IMR-90 (cell line): ENCODE measurements around the gene KLHL28. TPM values are rescaled to one million over a fixed set of nuclear protein-coding genes. Genes with fewer than 3 reads are reported as not detected.

Experiments
- ATAC-seq: fragments of 200-7000 bp; cut with Tn5 transposase; 2 replicates; pipeline ENCODE4 v1.9.1; 2020; ENCODE audit warnings: low read depth, mild to moderate bottlenecking, moderate library complexity
- BruUV-seq: library from RNA; stranded (reverse); fragments of 400-500 nt; replicated peaks from 2 replicates; lab custom pipeline; 2021; lab: Mats Ljungman, UMichigan
- CTCF ChIA-PET: fragments of 300-600 bp; formaldehyde crosslinking; extraction: SDS; loops from one replicate; lab custom pipeline; 2021; ENCODE audit warnings: antibody characterized with exemption; lab: Yijun Ruan, JAX
- POLR2A ChIA-PET: fragments of 300-600 bp; sonication (Branson Sonifier 250); formaldehyde crosslinking; loops from one replicate; lab custom pipeline; 2022; ENCODE audit warnings: antibody characterized with exemption; ENCODE audit not compliant: unreplicated experiment; lab: Charles Lee
- DNase-seq: peaks from one replicate; pipeline ENCODE4 v3.0.0; 2013
- H2AFZ ChIP-seq: replicated peaks from 2 replicates; pipeline ENCODE3; 2013; ENCODE audit warnings: low read length, mild to moderate bottlenecking; ENCODE audit not compliant: poor library complexity
- H2AK5ac ChIP-seq: 2 replicates; pipeline ENCODE4 v1.6.1; 2013; ENCODE audit warnings: low read depth, low read length, inconsistent platforms
- H2AK9ac ChIP-seq: replicated peaks from 2 replicates; pipeline ENCODE3; 2013; ENCODE audit warnings: mild to moderate bottlenecking, low read depth, low read length, moderate library complexity; ENCODE audit not compliant: poor library complexity
- H2BK120ac ChIP-seq: 2 replicates; pipeline ENCODE4 v1.6.1; 2013; ENCODE audit warnings: low read depth, low read length, inconsistent platforms
- H2BK15ac ChIP-seq: 3 replicates; pipeline ENCODE4 v1.6.1; 2013; ENCODE audit warnings: low read depth, low read length, inconsistent platforms
- H2BK20ac ChIP-seq: 2 replicates; pipeline ENCODE4 v1.6.1; 2013; ENCODE audit warnings: low read depth, mild to moderate bottlenecking, inconsistent platforms, low read length, moderate library complexity
- H2BK5ac ChIP-seq: 2 replicates; pipeline ENCODE4 v1.6.1; 2013; ENCODE audit warnings: mild to moderate bottlenecking, low read depth, low read length, inconsistent platforms; ENCODE audit not compliant: poor library complexity, severe bottlenecking
- H3K14ac ChIP-seq: replicated peaks from 2 replicates; pipeline ENCODE4 v1.6.1; 2013; ENCODE audit warnings: low read depth, low read length, inconsistent platforms
- H3K18ac ChIP-seq: 2 replicates; pipeline ENCODE4 v1.6.1; 2013; ENCODE audit warnings: low read depth, low read length, control low read depth
- H3K23ac ChIP-seq: 2 replicates; pipeline ENCODE4 v1.6.1; 2013; ENCODE audit warnings: low read depth, low read length, inconsistent platforms
- H3K27ac ChIP-seq: 2 replicates; pipeline ENCODE4 v1.5.1; 2013; ENCODE audit warnings: mild to moderate bottlenecking, control low read depth, low read length; ENCODE audit not compliant: insufficient read depth
- H3K27me3 ChIP-seq: 2 replicates; pipeline ENCODE4 v1.6.1; 2013; ENCODE audit warnings: low read length; ENCODE audit not compliant: control insufficient read depth, insufficient read depth
- H3K36me3 ChIP-seq: 2 replicates; pipeline ENCODE4 v1.6.1; 2013; ENCODE audit warnings: low read length, mixed read lengths; ENCODE audit not compliant: control insufficient read depth, insufficient read depth
- H3K4ac ChIP-seq: 2 replicates; pipeline ENCODE4 v1.6.1; 2013; ENCODE audit warnings: low read depth, low read length, inconsistent platforms
- H3K4me1 ChIP-seq: 2 replicates; pipeline ENCODE4 v1.6.1; 2013; ENCODE audit warnings: low read length, mixed read lengths; ENCODE audit not compliant: control insufficient read depth, insufficient read depth
- H3K4me2 ChIP-seq: 2 replicates; pipeline ENCODE4 v1.6.1; 2013; ENCODE audit warnings: low read depth, mild to moderate bottlenecking, control low read depth, low read length, moderate library complexity
- H3K4me3 ChIP-seq: 2 replicates; pipeline ENCODE4 v1.5.1; 2013; ENCODE audit warnings: low read depth, mild to moderate bottlenecking, control low read depth, low read length, moderate library complexity; ENCODE audit not compliant: insufficient read depth
- H3K56ac ChIP-seq: 2 replicates; pipeline ENCODE4 v1.6.1; 2013; ENCODE audit warnings: low read length, inconsistent platforms; ENCODE audit not compliant: insufficient read depth; ENCODE audit errors: extremely low read depth
- H3K79me1 ChIP-seq, 2 experiments: 2 replicates each; pipeline ENCODE4 v1.6.1; 2013; ENCODE audit warnings: low read length in 2 of 2, inconsistent platforms in 1 of 2, low read depth in 1 of 2
- H3K9ac ChIP-seq: 2 replicates; pipeline ENCODE4 v1.6.1; 2013; ENCODE audit warnings: low read depth, low read length, control low read depth
- H3K9me1 ChIP-seq: 2 replicates; pipeline ENCODE4 v1.6.1; 2013; ENCODE audit warnings: low read length, inconsistent platforms; ENCODE audit not compliant: insufficient read depth
- H3K9me3 ChIP-seq: 2 replicates; pipeline ENCODE4 v1.6.1; 2013; ENCODE audit warnings: low read length; ENCODE audit not compliant: control insufficient read depth, insufficient read depth
- H4K20me1 ChIP-seq: 2 replicates; pipeline ENCODE4 v1.6.1; 2013; ENCODE audit warnings: low read length, inconsistent platforms; ENCODE audit not compliant: insufficient read depth
- H4K5ac ChIP-seq: 2 replicates; pipeline ENCODE4 v1.6.1; 2013; ENCODE audit warnings: mild to moderate bottlenecking, low read depth, low read length, control low read depth
- H4K8ac ChIP-seq, 2 experiments: 2 replicates each; pipeline ENCODE4 v1.6.1; 2013; ENCODE audit warnings: low read depth in 2 of 2, low read length in 2 of 2, control low read depth in 1 of 2, inconsistent platforms in 1 of 2
- H4K91ac ChIP-seq: 2 replicates; pipeline ENCODE4 v1.6.1; 2013; ENCODE audit warnings: low read depth, low read length, inconsistent platforms; ENCODE audit not compliant: insufficient read depth
- CEBPB ChIP-seq: IDR thresholded peaks from 2 replicates; pipeline ENCODE4 v1.6.1; 2012; ENCODE audit warnings: low read depth, low read length, improper control_type of control experiment
- FOS ChIP-seq: fragments of 150-350 bp; IDR thresholded peaks from 2 replicates; pipeline ENCODE4 v1.6.1; 2016; ENCODE audit warnings: low read depth, low read length
- MAFK ChIP-seq: IDR thresholded peaks from 2 replicates; pipeline ENCODE4 v1.6.1; 2012; ENCODE audit warnings: low read depth, low read length, improper control_type of control experiment
- MAZ ChIP-seq: IDR thresholded peaks from 2 replicates; pipeline ENCODE4 v1.6.1; 2012; ENCODE audit warnings: low read depth, mild to moderate bottlenecking, low read length, improper control_type of control experiment, moderate library complexity, borderline replicate concordance
- MXI1 ChIP-seq: IDR thresholded peaks from 2 replicates; pipeline ENCODE4 v1.6.1; 2012; ENCODE audit warnings: low read depth, mild to moderate bottlenecking, low read length, moderate library complexity, borderline replicate concordance
- NFE2L2 ChIP-seq: fragments of 150-350 bp; IDR thresholded peaks from 2 replicates; pipeline ENCODE4 v1.6.1; 2016; ENCODE audit warnings: low read depth, mild to moderate bottlenecking, low read length
- RAD21 ChIP-seq: IDR thresholded peaks from 2 replicates; pipeline ENCODE4 v1.6.1; 2012; ENCODE audit warnings: low read length, improper control_type of control experiment
- WGBS, 2 experiments: methylation state at CpG; one replicate each; pipeline versions ENCODE4 v1.1.5 to v1.1.7; 2013; ENCODE audit warnings: missing lambda C conversion rate in 2 of 2; ENCODE audit not compliant: insufficient read length in 1 of 2; ENCODE audit errors: extremely low coverage in 2 of 2; 5-methylcytosine and 5-hydroxymethylcytosine counted together
- dilution Hi-C: fragments of 300-500 bp; cut with HindIII; formaldehyde crosslinking; loops from one replicate; pipeline ENCODE4 v1.14.3; 2018; ENCODE audit warnings: low sequenced_read_pairs; ENCODE audit not compliant: unreplicated experiment
- in situ Hi-C: fragments of 300-500 bp; cut with MboI; formaldehyde crosslinking; loops from 3 replicates; pipeline ENCODE4 v1.14.3; 2019; ENCODE audit warnings: low sequenced_read_pairs, inconsistent platforms, mixed read lengths
- intact Hi-C: fragments of 100-400 bp; cut with micrococcal nuclease; formaldehyde crosslinking; loops from 2 replicates; pipeline ENCODE4 v1.10.0; 2022
- polyA plus RNA-seq, 3 experiments: library from polyadenylated mRNA; depleted of rRNA; stranded (reverse); fragments of >200 nt; gene quantifications; 2 replicates each; pipeline ENCODE4 v1.2.3, GENCODE V29; 2012; ENCODE audit warnings: low replicate concordance in 1 of 3
- total RNA-seq: library from RNA; depleted of rRNA; stranded (reverse); fragments of >200 nt; gene quantifications from 2 replicates; pipeline ENCODE4 v1.2.3, GENCODE V29; 2012
- TF ChIP-seq, protein P1 (sequence below): conservative IDR thresholded peaks from 2 replicates; pipeline ENCODE4 v1.5.1; 2012; ENCODE audit warnings: mild to moderate bottlenecking, low read depth, low read length, improper control_type of control experiment
- TF ChIP-seq, protein P2 (sequence below): fragments of 150-350 bp; IDR thresholded peaks from 2 replicates; pipeline ENCODE4 v1.6.1; 2017; ENCODE audit warnings: mild to moderate bottlenecking, antibody characterized with exemption, low read length, low read depth
- TF ChIP-seq, protein P3 (sequence below): fragments of 150-350 bp; IDR thresholded peaks from 2 replicates; pipeline ENCODE4 v1.6.1; 2016; ENCODE audit warnings: low read depth, mild to moderate bottlenecking, low read length, moderate library complexity, borderline replicate concordance

The KLHL28 gene
- total and polyA plus RNA-seq, 2 of the 4 experiments (the other 2 are of a cell fraction), result 2.9 to 7.7 TPM

DNA sequence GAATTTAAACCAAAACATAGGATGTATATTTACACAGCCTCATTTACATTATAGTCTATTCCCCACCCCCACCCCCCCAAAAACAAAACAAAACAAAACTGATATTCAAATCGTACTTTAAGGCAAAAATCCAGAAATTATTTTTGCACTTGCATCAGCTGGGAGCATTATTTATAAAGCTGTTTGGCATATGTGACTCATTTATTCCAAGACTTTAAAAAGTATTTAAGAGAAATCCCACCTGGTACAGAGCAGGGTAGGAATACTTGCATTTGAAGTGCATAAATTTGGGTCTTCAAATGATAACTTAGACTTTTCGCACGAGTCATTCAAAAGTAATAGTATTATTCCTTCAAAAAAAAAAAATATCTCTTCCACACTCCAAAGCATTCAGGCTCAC is 1.1 kb downstream of the KLHL28 start:
- peak overlapping the region; percentile 16; the same call in 1 of the 2 replicates for H3K56ac ChIP-seq
- H4K5ac ChIP-seq, result no peak overlapping the region
- no peak overlapping the region for H2AK9ac ChIP-seq
- H3K9me3 ChIP-seq, result no peaks in the 10 kb centered on the region
- no peaks in the 10 kb centered on the region for H3K36me3 ChIP-seq
- no peak overlapping the region for H3K27ac ChIP-seq
- peak overlapping the region; percentile 42 for H2BK5ac ChIP-seq
- TF ChIP-seq MXI1 (no peak), NFE2L2 (no peak), RAD21 (no peak), FOS (no peak), MAFK (no peak), CEBPB (no peak), MAZ (no peak)
- TF ChIP-seq, protein P1, sequence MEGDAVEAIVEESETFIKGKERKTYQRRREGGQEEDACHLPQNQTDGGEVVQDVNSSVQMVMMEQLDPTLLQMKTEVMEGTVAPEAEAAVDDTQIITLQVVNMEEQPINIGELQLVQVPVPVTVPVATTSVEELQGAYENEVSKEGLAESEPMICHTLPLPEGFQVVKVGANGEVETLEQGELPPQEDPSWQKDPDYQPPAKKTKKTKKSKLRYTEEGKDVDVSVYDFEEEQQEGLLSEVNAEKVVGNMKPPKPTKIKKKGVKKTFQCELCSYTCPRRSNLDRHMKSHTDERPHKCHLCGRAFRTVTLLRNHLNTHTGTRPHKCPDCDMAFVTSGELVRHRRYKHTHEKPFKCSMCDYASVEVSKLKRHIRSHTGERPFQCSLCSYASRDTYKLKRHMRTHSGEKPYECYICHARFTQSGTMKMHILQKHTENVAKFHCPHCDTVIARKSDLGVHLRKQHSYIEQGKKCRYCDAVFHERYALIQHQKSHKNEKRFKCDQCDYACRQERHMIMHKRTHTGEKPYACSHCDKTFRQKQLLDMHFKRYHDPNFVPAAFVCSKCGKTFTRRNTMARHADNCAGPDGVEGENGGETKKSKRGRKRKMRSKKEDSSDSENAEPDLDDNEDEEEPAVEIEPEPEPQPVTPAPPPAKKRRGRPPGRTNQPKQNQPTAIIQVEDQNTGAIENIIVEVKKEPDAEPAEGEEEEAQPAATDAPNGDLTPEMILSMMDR, result no peak
- TF ChIP-seq, protein P2, sequence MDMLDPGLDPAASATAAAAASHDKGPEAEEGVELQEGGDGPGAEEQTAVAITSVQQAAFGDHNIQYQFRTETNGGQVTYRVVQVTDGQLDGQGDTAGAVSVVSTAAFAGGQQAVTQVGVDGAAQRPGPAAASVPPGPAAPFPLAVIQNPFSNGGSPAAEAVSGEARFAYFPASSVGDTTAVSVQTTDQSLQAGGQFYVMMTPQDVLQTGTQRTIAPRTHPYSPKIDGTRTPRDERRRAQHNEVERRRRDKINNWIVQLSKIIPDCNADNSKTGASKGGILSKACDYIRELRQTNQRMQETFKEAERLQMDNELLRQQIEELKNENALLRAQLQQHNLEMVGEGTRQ, result no peak
- TF ChIP-seq, protein P3, sequence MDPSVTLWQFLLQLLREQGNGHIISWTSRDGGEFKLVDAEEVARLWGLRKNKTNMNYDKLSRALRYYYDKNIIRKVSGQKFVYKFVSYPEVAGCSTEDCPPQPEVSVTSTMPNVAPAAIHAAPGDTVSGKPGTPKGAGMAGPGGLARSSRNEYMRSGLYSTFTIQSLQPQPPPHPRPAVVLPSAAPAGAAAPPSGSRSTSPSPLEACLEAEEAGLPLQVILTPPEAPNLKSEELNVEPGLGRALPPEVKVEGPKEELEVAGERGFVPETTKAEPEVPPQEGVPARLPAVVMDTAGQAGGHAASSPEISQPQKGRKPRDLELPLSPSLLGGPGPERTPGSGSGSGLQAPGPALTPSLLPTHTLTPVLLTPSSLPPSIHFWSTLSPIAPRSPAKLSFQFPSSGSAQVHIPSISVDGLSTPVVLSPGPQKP, result no peak
- BruUV-seq, result no TSS peak
- no peak overlapping the region for H3K14ac ChIP-seq
- peaks cover 10 to 42% of the 10 kb centered on the region in 2 experiments for H3K79me1 ChIP-seq
- in situ Hi-C loops, result loop anchor here (10.0 kb wide), 1 partner anchor 174 kb away; the partner anchor contains the start of genes FANCM and FKBP3
- no peak for DNase-seq
- no peak overlapping the region for H3K18ac ChIP-seq
- CTCF ChIA-PET, result interaction anchor here (0.6 kb wide), 1 partner anchor 72 kb away, joined by 3 read pairs; no protein-coding TSS in a partner anchor
- no peaks in the 10 kb centered on the region for H3K27me3 ChIP-seq
- no peak overlapping the region for H2BK15ac ChIP-seq
- no peak overlapping the region for H4K91ac ChIP-seq
- H3K9ac ChIP-seq, result peak overlapping the region; percentile 82
- no peaks in the 10 kb centered on the region for H3K4me1 ChIP-seq
- dilution Hi-C loops, result no loop called here
- H3K9me1 ChIP-seq, result 0 out of 2 replicates have a peak, but pooled peaks cover 2% of the 10 kb centered on the region
- peak overlapping the region; percentile 61; the same call in 1 of the 2 replicates for H3K23ac ChIP-seq
- no peak overlapping the region for H2AK5ac ChIP-seq
- H4K20me1 ChIP-seq, result peaks cover 18% of the 10 kb centered on the region
- no peak for ATAC-seq
- H3K4me3 ChIP-seq, result peak overlapping the region; percentile 68
- no peak overlapping the region for H2AFZ ChIP-seq
- peak overlapping the region; percentile 32 for H3K4me2 ChIP-seq
- 100% methylated on average over 1 of the region's 3 CpGs; no CpG with 5 or more reads in 1 of the 2 experiments for WGBS, 2 experiments
- no peak overlapping the region for H2BK120ac ChIP-seq
- no peak overlapping the region; the same call in 1 of the 2 replicates for H3K4ac ChIP-seq
- intact Hi-C loops, result loop anchor here (1.0 to 5.0 kb wide), 4 partner anchors 62 to 307 kb away; partner anchors contain the start of gene FANCM
- H2BK20ac ChIP-seq, result no peak overlapping the region
- no peak overlapping the region for H4K8ac ChIP-seq
- POLR2A ChIA-PET, result interaction anchor here (0.6 kb wide), 1 partner anchor 173 kb away, joined by 3 read pairs; no protein-coding TSS in a partner anchor
